Lower leg skin (tissue), 4 donors: ENCODE results near the gene HIC1. TPM values are rescaled to one million over a fixed set of nuclear protein-coding genes. Genes with fewer than 3 reads are reported as not detected.
A peak's percentile ranks its signal among the peaks of the same experiment; 100 is the strongest.

Source experiments
- DNase-seq, 2 donors: peaks; one replicate each; pipeline ENCODE4 v3.0.0-alpha.2; 2019; ENCODE audit warnings: low spot score in 2 of 2
- H3K4me3 ChIP-seq: fragments of 200-600 bp; sonication (generic); 2 replicates; pipeline ENCODE4 v1.5.1; 2017; ENCODE audit warnings: mild to moderate bottlenecking, low read depth; ENCODE audit not compliant: poor library complexity, severe bottlenecking
- CTCF ChIP-seq, 3 donors: fragments of 450-650 bp; IDR thresholded peaks; one replicate each; pipeline ENCODE4 v1.5.1; 2016; ENCODE audit warnings: antibody characterized with exemption in 3 of 3, mild to moderate bottlenecking in 3 of 3, moderate library complexity in 2 of 3
- POLR2A ChIP-seq, 2 donors: fragments of 450-650 bp; IDR thresholded peaks; one replicate each; pipeline ENCODE4 v1.6.1; 2016 to 2017; ENCODE audit warnings: antibody characterized with exemption in 2 of 2, mild to moderate bottlenecking in 1 of 2, moderate library complexity in 1 of 2
- WGBS, 2 donors: methylation state at CpG; one replicate each; pipeline ENCODE4 v1.1.5; 2018; 5-methylcytosine and 5-hydroxymethylcytosine counted together
- intact Hi-C: fragments of 100-400 bp; cut with DNase I; formaldehyde crosslinking; loops from one replicate; pipeline ENCODE4 v1.15.0; 2023; ENCODE audit warnings: low total_unique reads
- total RNA-seq, 4 donors: library from RNA; depleted of rRNA; stranded (reverse); fragments of >200 nt; gene quantifications; one replicate each; pipeline ENCODE4 v1.1.0, GENCODE V29; 2016

The HIC1 gene
- total RNA-seq, 4 donors from 2014 or later, result 2.4 to 14.2 (median 5.3) TPM

GRCh38 chr17:2023692-2024571 is 31.0 kb upstream of the HIC1 start:
- DNase-seq, result no peak
- TF ChIP-seq POLR2A (IDR thresholded peaks at IDR 0.05), result no peak
- no peak for TF ChIP-seq CTCF (IDR thresholded peaks at IDR 0.05)
- intact Hi-C loops, result no loop called here

GRCh38 chr17:2024572-2025219 is 30.2 kb upstream of the HIC1 start:
- WGBS, 2 donors, result 0 to 1% methylated on average over 20 to 41 of the region's 73 CpGs
- DNase-seq, result no peak
- no peak for TF ChIP-seq POLR2A (IDR thresholded peaks at IDR 0.05)
- TF ChIP-seq CTCF (IDR thresholded peaks at IDR 0.05), result no peak
- intact Hi-C loops, result loop anchor here (5.0 kb wide), 1 partner anchor 117 kb away; no protein-coding TSS in a partner anchor
- H3K4me3 ChIP-seq, result peak overlapping the region; percentile 47

More at GRCh38 chr17:2023692-2024571, 31.0 kb upstream of the HIC1 start:
- WGBS, 2 donors, result 1% methylated on average over 34 to 55 of the region's 85 CpGs
- peak overlapping the region; percentile 47 for H3K4me3 ChIP-seq

GRCh38 chr17:2025220-2025621 is 29.7 kb upstream of the HIC1 start, which contains the start of gene RTN4RL1:
TSS of gene RTN4RL1 (minus strand) at chr17:2025334. CDS start at chr17:2024865, 469 bp downstream.
- intact Hi-C loops, result loop anchor here (5.0 kb wide), 1 partner anchor 118 kb away; no protein-coding TSS in a partner anchor
- peak within 1 kb of the TSS; percentile 47 for H3K4me3 ChIP-seq
- 1 to 2% methylated on average over 37 to 46 of the region's 47 CpGs for WGBS, 2 donors
- peak; percentile 79 to 95 for DNase-seq
- TF ChIP-seq CTCF (IDR thresholded peaks at IDR 0.05) (no peak), POLR2A (IDR thresholded peaks at IDR 0.05) (no peak)

GRCh38 chr17:2025622-2026309 is 29.1 kb upstream of the HIC1 start:
- intact Hi-C loops, result loop anchor here (5.0 kb wide), 1 partner anchor 118 kb away; no protein-coding TSS in a partner anchor
- 1% methylated on average over 43 to 47 of the region's 55 CpGs for WGBS, 2 donors
- H3K4me3 ChIP-seq, result peak overlapping the region; percentile 47
- DNase-seq, result peak; percentile 74 to 94
- TF ChIP-seq CTCF (IDR thresholded peaks at IDR 0.05) (peak in 1 of 3 donors; percentile 10), POLR2A (IDR thresholded peaks at IDR 0.05) (no peak)

GRCh38 chr17:2027528-2028233 is 27.2 kb upstream of the HIC1 start:
- DNase-seq, result no peak
- 65 to 69% methylated on average over 11 of the region's 11 CpGs for WGBS, 2 donors
- TF ChIP-seq POLR2A (IDR thresholded peaks at IDR 0.05) (no peak), CTCF (IDR thresholded peaks at IDR 0.05) (no peak)

More at GRCh38 chr17:2027528-2028233, 27.2 kb upstream of the HIC1 start:
- intact Hi-C loops, result loop anchor here (5.0 kb wide), 1 partner anchor 120 kb away; no protein-coding TSS in a partner anchor
- no peak overlapping the region for H3K4me3 ChIP-seq
